HG03064 (cell line): ENCODE results near the gene BLOC1S3.

Source experiments
- ATAC-seq: cut with Tn5 transposase; IDR thresholded peaks from one replicate; pipeline ENCODE4 v1.9.1; 2021; ENCODE audit warnings: low read depth; ENCODE audit not compliant: unreplicated experiment

Gene BLOC1S3

DNA sequence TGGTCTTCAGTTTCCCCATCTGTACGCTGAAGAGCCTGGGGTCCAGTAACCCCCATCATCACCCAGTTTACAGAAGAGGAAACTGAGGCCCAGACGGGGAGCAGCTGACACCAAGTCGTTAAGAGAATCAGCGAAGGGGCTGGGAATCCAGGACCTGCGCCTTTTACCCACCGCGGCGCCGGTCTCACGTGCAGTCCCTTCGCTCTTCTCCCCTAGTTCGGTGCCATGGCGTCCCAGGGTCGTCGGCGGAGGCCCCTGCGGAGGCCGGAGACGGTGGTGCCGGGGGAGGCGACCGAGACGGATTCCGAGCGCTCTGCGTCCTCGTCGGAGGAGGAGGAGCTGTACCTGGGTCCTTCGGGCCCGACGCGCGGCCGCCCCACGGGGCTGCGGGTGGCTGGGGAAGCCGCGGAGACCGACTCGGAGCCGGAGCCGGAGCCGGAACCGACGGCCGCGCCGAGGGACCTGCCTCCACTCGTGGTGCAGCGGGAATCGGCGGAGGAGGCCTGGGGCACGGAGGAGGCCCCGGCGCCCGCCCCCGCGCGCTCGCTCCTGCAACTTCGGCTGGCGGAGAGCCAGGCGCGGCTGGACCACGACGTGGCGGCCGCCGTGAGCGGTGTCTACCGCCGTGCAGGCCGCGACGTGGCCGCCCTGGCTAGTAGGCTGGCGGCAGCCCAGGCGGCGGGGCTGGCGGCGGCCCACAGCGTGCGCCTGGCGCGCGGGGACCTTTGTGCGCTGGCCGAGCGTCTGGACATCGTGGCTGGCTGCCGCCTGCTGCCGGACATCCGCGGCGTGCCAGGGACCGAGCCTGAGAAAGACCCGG lies 698 bp downstream of the BLOC1S3 start:
- ATAC-seq = no peak

DNA sequence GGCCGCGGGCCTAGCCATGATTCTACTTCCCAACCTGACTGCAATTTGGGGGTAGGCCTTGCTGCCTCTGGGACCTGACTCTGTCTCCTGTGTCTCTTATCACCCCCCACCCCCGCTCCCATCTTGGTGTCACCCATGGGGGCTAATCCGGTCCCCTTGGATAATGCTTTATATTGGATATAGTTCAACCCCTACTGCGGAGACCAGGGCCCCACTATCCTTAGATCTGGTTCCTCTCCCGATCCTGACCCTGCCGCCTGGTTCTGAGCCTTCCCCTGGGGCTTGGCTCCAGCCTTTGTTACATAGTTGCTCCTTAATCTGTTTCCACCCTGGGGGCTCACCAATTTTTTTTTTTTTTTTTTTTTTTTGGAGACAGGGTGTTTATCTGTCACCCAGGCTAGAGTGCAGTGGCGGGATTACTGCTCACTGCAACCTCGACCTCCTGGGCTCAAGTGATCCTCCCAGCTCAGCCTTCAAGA lies 1.3 kb downstream of the BLOC1S3 start:
- no peak for ATAC-seq

DNA sequence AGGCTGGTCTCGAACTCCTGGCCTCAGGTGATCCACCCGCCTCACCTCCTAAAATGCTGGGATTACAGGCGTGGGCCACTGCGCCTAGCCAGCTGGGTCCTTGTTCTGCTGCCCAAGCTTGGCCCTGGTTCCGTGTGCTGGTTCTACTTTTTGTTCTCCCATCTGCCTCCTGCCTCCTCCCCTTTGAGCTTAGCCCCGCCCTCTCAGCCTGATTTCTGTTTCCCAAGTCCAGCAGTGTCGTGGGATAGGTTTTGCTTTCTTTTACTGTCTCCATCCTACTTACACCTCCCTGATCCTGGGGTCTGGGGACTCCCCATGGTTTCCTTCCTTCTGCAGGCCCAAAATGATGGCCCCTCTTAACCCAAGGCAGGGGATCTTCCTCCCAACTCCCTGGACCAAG lies 2.4 kb downstream of the BLOC1S3 start:
- ATAC-seq = no peak

DNA sequence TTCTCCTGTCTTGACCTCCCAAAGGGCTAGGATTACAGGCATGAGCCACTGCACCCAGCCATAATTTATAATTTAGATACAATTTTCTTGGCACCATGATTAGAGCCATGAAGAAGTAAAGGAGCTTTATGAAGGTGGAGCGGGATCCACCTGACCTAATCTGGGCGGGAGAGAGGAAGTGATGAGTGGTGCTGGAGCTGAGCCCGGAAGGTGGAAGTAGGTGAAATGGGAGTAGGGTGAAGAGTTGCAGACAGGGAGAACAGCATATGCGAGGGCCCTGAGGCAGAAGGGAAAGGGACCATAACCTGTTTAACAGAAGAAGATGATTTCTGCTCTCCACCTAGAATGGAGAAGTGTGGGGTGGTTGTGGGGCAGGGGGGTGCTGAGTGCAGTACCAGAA lies 4.2 kb downstream of the BLOC1S3 start:
- ATAC-seq = no peak

DNA sequence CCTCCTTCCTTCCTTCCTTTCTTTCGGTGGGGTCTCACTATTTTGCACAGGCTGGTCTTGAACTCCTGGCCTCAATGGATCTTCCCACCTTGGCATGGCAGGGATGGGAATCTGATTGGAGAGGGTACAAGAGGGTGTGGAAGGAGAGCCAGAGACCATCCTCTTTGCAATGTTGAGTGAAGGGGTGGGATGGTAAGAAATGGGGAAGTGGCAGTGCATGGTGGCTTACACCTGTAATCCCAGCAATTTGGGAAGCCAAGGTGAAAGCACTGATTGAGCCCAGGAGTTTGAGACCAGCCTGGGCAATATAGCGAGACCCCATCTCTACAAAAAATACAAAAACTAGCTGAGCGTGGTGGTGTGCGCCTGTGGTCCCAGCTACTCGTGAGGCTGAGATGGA lies 5.5 kb downstream of the BLOC1S3 start:
- no peak for ATAC-seq

DNA sequence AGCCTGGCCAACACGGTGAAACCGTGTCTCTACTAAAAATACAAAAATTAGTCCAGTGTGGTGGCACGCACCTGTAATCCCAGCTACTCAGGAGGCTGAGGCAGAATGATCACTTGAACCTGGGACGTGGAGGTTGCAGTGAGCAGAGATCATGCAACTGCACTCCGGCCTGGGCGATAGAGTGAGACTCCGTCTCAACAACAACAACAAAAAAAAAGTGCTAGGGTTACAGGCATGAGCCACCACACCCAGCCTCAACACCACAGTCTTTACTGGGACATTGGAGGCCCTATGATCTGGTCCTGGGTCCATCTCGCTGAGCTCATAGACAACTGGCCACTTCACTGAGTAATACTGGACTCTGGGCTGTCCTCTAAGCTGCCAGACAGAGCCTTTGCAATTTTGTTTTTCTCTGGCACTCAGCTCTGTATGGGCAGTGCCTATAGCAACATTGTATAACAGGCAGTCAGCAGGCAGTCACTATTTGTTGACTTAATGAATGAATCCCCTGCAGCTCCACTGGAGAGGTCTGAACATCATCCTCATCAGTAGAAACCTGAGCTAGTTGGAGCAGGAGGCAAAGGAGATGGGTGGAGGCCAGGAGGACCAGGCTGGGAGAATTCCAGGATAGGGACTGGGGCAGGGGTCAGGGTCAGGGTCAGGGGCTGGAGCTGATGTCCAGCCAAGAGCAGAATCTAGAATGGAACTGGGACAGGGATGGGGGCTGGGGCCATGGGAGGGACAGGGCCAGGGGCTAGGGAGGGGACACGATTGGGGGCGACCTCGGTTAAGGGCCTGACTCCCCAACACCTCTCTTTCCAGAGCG lies 8.1 kb downstream of the BLOC1S3 start:
- no peak for ATAC-seq

DNA sequence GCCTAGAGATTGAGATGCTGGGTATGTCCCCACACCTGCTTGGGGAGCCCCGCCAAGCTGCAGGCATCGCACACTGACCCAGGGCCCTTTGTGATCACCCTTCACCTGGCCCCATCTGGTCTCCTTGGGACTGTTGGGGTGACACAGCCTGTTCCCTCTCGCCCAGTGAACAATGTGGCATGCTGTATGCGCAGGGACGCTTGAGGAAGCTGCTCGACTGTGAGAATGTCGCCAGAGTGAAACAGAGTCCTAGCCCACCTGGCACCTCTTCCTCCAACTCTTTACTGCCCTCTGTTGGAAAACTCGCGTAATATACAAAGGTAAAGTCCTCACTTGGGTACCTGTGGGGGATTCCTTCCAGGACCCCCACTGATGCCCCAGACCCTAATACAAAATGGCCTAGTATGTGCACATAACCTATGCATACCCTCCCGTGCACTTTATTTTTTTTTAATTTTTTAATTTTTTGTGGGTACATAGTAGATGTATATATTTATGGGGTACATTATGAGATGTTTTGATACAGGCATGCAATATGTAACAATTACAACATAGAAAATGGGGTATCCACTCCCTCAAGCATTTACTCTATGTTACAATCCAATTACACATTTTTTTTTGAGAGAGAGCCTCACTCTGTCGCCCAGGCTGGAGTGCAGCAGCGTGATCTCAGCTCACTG lies 9.0 kb downstream of the BLOC1S3 start:
- ATAC-seq = no peak

DNA sequence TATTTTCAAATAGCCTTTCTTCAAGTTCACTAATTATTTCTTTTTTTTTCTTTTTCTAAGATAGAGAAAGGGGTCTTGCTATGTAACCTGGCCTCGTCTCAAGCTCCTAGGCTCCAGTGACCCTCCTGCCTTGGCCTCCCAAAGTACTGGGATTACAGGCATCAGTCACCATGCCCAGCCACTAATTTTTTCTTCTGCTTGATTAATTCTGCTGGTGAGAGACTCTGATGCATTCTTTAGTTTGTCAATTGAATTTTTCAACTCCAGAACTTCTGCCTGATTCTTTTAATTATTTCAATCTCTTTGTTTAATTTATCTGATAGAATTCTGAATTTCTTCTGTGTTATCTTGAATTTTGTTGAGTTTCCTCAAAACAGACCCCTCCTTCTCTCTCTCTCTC lies 11.4 kb downstream of the BLOC1S3 start:
- no peak for ATAC-seq

DNA sequence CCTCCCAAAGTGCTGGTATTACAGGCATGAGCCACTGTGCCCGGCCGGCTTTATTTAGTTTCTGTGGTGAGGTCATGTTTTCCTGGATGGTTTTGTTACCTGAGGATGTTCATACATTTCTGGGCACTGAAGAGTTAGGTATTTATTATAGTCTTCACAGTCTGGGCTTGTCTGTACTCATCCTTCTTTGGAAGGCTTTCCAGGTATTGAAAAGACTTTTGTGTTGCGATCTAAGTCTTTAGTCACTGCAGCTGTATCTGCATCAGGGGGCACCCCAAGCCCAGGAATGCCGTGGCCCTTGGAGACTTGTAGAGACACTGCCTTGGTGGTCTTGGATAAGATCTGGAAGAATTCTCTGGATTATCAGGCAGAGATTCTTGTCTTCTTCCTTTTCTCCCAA lies 12.8 kb downstream of the BLOC1S3 start:
- no peak for ATAC-seq

DNA sequence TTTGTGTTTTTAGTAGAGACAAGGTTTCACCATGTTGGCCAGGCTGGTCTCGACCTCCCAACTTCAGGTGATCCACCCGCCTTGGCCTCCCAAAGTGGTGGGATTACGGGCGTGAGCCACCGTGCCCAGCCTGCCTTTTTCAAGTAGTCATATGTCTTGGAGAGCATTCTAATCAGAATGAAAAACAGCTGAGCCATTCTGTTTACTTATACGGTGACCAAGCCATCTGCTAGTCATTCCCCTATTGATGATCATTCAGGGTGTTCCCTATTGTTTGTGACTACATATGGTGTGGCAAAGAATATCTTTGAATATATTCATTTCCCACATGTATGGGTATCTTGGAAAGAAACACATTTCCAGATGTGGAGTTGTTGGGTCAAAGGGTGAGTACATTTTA lies 17.2 kb downstream of the BLOC1S3 start:
- ATAC-seq = no peak

DNA sequence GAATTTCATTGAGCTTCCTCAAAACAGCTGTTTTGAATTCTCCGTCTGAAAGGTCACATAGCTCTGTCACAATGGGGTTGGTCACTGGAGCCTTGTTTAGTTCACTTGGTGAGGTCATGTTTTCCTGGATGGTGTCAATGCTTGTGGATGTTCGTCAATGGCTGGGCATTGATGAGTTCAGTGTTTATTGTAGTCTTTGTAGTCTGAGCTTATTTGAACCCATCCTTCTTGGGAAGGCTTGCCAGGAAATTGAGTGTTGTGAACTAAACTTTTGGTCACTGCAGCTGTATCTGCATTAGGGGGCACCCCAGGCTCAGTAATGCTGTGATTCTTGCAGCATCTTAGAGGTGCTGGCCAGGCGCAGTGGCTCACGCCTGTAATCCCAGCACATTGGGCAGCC lies 22.0 kb downstream of the BLOC1S3 start:
- no peak for ATAC-seq

DNA sequence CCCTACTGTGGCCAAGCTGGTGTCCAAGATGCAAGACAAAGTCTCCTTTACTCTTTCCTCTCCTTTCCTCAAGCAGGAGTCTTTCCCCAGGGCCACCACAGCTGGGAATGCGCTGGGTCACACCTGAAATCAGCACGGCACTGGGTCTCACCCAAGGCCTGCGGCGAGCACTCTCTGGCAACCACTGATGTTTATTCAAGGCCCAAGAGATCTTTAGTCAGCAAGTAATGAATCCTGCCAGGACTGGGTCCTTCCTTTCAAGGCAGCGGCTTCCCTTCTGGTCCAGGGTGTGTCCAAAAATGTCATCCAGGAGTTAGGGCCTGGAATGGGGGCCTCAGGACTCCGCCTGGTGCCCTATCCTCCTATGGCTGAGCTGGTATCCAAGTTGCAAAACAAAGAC lies 24.1 kb downstream of the BLOC1S3 start:
- ATAC-seq = no peak

DNA sequence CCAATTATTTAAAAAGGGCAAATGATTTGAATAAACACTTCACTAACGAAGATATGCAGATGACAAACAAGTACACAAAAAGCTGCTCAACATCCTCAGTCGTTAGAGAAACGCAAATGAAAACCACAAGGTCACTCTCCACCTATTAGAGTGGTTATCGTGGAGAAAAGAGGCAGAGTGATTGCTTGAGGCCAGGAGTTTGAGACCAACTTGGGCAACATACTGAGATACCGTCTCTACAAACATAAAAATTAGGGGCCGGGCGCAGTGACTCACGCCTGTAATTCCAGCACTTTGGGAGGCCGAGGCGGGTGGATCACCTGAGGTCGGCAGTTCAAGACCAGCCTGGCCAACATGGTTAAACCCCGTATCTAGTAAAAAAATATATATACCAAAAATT lies 27.2 kb downstream of the BLOC1S3 start:
- no peak for ATAC-seq

DNA sequence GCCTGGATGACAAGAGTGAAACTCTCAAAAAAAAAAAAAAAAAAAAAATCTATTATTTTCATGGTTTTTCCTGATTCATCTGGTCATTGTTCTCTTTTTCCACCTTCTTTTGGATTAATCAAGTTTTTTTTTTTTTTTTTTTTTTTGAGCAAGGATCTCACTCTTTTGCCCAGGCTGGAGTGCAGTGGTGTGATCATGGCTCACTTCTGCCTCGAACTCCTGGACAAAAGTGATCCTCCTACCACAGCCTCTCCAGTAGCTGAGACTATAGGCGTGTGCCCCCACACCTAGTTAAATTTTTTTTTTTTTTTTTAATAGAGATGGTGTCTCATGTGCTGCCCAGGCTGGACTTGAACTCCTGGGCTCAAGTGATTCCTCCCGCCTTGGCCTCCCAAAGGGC lies 27.7 kb downstream of the BLOC1S3 start:
- ATAC-seq = no peak

DNA sequence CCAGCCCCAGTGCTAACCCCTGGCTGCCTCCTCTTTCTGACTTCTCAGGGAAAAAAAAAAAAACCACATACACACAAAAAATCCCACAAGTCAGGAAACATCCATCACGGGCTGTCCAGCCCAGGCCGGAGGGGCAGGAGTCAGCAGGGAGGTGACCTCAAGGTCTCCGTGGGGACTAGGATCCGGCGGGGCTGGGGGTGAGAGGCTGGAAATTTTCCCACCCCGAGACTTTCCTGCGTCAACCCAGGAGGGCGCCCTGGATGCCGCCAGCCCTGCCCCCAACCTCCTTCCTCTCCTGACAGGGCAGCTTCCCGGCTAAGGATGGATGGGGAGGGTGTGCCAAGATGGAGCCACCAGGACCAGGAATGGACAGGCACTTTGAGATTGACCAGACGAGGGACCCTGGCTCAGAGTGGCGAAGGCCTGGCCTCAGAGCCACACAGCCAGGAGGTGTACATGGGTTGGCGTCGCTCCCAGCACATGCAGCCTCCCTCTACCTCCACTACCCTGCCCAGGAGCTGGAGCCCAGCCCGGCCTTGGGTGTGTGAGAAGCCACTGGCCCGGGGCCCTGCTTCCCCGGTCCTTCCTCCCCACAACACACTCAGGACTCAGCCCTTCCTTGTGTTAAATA lies 33.3 kb downstream of the BLOC1S3 start:
- no peak for ATAC-seq

DNA sequence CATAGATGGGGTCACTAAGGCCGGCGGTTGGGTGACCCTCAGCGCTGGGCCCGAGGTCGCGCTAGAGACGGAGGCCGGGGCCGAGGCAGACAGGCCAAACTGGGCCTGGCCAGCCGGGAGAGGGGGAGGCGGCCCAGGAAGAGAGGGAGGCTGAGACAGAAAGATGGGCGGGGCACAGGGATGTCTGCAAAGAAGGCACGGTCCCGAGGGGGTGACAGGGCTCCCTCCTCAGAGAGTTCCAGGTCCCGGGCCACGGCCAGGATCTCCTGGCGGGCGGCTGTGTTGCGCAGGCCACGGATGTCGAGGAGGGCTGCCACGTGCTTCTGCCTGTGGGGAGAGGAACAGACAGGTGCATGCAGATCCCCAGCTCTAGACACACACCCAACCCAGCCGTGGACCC lies 34.4 kb downstream of the BLOC1S3 start:
- no peak for ATAC-seq

DNA sequence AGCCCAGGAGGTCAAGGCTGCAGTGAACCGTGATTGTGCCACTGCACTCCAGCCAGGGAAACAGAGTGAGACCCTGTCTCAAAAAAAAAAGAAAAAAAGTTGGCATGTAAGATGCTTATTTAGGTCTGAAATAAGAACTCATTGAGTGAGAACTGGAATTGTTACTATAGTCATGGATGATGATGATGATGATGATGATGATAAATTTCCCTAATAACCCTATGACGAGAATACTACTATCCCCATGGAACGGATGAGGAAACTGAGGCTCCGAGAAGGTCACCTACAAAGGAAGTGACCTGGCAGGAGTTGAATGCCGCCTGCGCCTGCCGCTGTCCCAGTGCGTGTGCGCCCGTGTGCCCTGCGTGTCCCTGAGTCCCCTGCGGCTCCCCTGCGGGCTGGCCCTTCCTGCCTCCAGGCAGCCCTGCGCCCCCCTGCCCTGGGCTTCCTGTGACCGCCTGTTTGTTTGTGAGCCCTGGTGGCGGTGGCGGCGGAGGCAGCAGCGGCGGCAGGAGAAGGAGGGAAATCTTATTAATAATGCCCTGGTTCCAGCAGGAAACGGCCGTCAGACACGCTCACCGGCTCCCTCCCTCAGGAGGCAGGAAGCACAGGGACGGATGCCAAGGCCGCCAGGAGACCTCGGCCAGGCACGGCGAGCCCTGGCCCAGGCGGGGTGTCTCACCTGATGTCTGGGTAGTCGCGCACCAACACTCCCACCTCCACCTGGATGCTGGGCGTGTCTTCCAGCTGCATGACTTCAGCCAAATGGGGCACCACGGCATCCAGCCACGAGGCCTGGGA lies 37.0 kb downstream of the BLOC1S3 start:
- ATAC-seq = no peak

DNA sequence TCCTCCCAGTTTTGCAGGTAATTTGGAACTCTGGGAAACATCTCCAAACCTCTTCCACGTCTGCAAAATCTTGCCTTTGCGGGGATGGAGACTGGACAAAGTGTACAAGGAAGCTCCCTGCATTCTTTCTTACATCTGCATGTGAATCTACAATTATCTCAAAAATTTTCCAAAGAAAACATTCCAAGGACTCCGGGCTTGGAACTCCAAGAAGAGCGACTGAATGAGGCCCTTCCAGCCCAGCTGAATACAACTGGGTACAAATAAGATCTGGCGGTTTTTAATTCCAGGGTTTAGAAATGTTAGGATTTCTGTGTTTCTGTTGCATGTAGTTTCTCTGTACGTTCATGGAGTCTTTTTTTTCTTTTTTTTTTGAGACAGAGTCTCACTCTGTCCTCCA lies 38.1 kb downstream of the BLOC1S3 start:
- no peak for ATAC-seq

DNA sequence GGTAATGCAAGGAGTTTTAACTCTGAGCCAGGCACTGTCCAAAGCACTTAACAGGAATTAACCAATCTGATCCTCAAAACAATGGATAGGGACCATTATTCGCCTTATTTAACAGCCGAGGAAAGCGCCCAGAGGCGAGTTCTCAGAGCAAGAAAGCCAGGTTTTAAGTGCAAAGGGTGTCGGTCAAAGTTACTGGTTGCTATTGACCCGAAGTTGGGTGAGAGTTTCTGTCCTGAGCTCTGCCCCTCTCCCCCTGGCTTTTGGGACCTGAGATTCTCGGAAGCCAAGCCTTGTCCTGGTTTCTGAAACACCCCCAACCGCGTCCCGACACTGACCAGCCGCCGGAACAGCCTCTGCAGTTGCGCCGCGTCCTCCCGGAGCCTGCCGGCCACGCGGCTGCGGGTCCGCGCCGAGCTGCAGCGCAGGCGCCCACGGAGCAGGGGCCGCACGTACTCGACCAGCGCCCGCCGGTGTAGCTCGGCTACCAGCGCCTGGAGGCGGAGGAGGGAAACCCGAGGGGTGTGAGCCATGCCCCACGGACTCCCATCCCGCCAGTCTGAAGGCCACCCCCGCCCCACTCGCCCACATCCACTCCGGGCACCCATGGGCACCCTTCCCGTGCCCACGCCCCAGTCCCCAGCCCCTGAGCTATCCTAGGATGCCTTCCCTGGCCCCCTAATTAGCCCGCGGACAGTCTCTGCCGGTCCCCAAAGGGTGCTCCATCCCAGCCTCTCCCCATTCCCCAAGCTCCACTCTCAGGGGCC lies 38.8 kb downstream of the BLOC1S3 start:
- ATAC-seq = no peak
